NB4 (cell line): ENCODE data around the gene FASLG.

Source experiments
- CTCF ChIP-seq: IDR thresholded peaks from one replicate; pipeline ENCODE4 v1.5.1; 2012; ENCODE audit warnings: low read depth, low read length
- MYC ChIP-seq: IDR thresholded peaks from 2 replicates; pipeline ENCODE4 v1.6.1; 2011; ENCODE audit warnings: low read depth, low read length
- POLR2A ChIP-seq: IDR thresholded peaks from 2 replicates; pipeline ENCODE4 v1.6.1; 2011; ENCODE audit warnings: mild to moderate bottlenecking; ENCODE audit not compliant: insufficient read length; ENCODE audit errors: extremely low read depth

GRCh38 chr1:172627702-172628101 lies 31.2 kb upstream of the FASLG start:
- TF ChIP-seq CTCF (no peak), POLR2A (no peak), MYC (no peak)
